H1 (cell line): Measurements from ENCODE around the gene ADGRB3. TPM values are rescaled to one million over a fixed set of nuclear protein-coding genes. Genes with fewer than 3 reads are reported as not detected.

Experiments
- CTCF ChIA-PET: fragments of 300-600 bp; sonication (Branson Sonifier 250); formaldehyde crosslinking; loops from one replicate; lab custom pipeline; 2021; ENCODE audit not compliant: partially characterized antibody; lab: Charles Lee
- POLR2A ChIA-PET: fragments of 300-600 bp; sonication (Branson Sonifier 250); formaldehyde crosslinking; loops from one replicate; lab custom pipeline; 2021; ENCODE audit warnings: inconsistent platforms; ENCODE audit not compliant: partially characterized antibody; lab: Charles Lee
- DNase-seq, 2 experiments: peaks; one replicate each; pipeline versions ENCODE4 v3.0.0 to v3.0.0-alpha.2; 2010 to 2022; ENCODE audit warnings: low spot score in 2 of 2, low read depth in 1 of 2, mixed read lengths in 1 of 2
- FAIRE-seq: peaks from 2 replicates; lab custom pipeline; 2011; peaks lifted over from hg19 to GRCh38; lab: Jason Lieb, UNC
- H2AFZ ChIP-seq: 2 replicates; pipeline ENCODE4 v1.8.1; 2012; ENCODE audit warnings: low read length, inconsistent platforms
- H2AK5ac ChIP-seq: 2 replicates; pipeline ENCODE4 v1.6.1; 2013; ENCODE audit warnings: low read depth, low read length
- H2BK120ac ChIP-seq: replicated peaks from 2 replicates; pipeline ENCODE3; 2013; ENCODE audit warnings: low read depth, low read length, inconsistent platforms
- H2BK12ac ChIP-seq: 2 replicates; pipeline ENCODE4 v1.6.1; 2013; ENCODE audit warnings: low read depth, low read length
- H2BK15ac ChIP-seq: 2 replicates; pipeline ENCODE4 v1.6.1; 2013; ENCODE audit warnings: low read length
- H2BK20ac ChIP-seq: 2 replicates; pipeline ENCODE4 v1.6.1; 2013; ENCODE audit warnings: low read length
- H2BK5ac ChIP-seq: 2 replicates; pipeline ENCODE4 v1.6.1; 2013; ENCODE audit warnings: low read depth, low read length
- H3K14ac ChIP-seq: 2 replicates; pipeline ENCODE4 v1.6.1; 2013; ENCODE audit warnings: inconsistent platforms; ENCODE audit not compliant: insufficient read length
- H3K18ac ChIP-seq: 2 replicates; pipeline ENCODE4 v1.6.1; 2013; ENCODE audit warnings: low read length; ENCODE audit errors: extremely low read depth
- H3K23ac ChIP-seq: 2 replicates; pipeline ENCODE4 v1.6.1; 2013; ENCODE audit warnings: inconsistent platforms; ENCODE audit not compliant: insufficient read length
- H3K23me2 ChIP-seq: 2 replicates; pipeline ENCODE4 v1.6.1; 2013; ENCODE audit warnings: low read depth, low read length
- H3K27ac ChIP-seq: 2 replicates; pipeline ENCODE4 v1.6.1; 2011; ENCODE audit warnings: low read depth, low read length, inconsistent platforms
- H3K27me3 ChIP-seq, 4 experiments: replicated peaks in 1 of 4; 1 replicate in 1 of 4; 2 replicates in 3 of 4; pipeline versions ENCODE4 v1.6.1 to v1.8.1; 2011 to 2013; ENCODE audit warnings: low read length in 3 of 4, mild to moderate bottlenecking in 3 of 4, inconsistent platforms in 2 of 4, mixed read lengths in 2 of 4, moderate library complexity in 1 of 4; ENCODE audit not compliant: control insufficient read depth in 3 of 4, insufficient read depth in 3 of 4; ENCODE audit errors: extremely low read depth in 1 of 4
- H3K36me3 ChIP-seq, 4 experiments: 2 replicates each; pipeline versions ENCODE4 v1.6.1 to v1.8.1; 2011 to 2013; ENCODE audit warnings: mild to moderate bottlenecking in 4 of 4, low read length in 3 of 4, moderate library complexity in 2 of 4, control low read depth in 1 of 4, inconsistent platforms in 1 of 4; ENCODE audit not compliant: insufficient read depth in 4 of 4, control insufficient read depth in 2 of 4
- H3K4ac ChIP-seq: replicated peaks from 2 replicates; pipeline ENCODE3; 2013; ENCODE audit warnings: low read length, low read depth, mixed read lengths, inconsistent platforms; ENCODE audit not compliant: insufficient read length
- H3K4me1 ChIP-seq, 4 experiments: replicated peaks in 1 of 4; 1 replicate in 1 of 4; 2 replicates in 3 of 4; pipeline versions ENCODE4 v1.6.1 to v1.8.1; 2011 to 2013; ENCODE audit warnings: low read length in 3 of 4, inconsistent platforms in 2 of 4, mixed read lengths in 1 of 4; ENCODE audit not compliant: insufficient read depth in 4 of 4, control insufficient read depth in 3 of 4
- H3K4me2 ChIP-seq, 2 experiments: 2 replicates each; pipeline versions ENCODE4 v1.6.1 to v1.8.1; 2011 to 2013; ENCODE audit warnings: low read depth in 2 of 2, low read length in 2 of 2, control low read depth in 1 of 2, inconsistent platforms in 1 of 2, mild to moderate bottlenecking in 1 of 2; ENCODE audit not compliant: insufficient read depth in 1 of 2
- H3K4me3 ChIP-seq, 4 experiments: fragments of 200-600, 300-600 bp in 1 of 4; sonication (generic), shearing (Covaris generic), sonication (Bioruptor Twin) in 1 of 4; 2 replicates each; pipeline versions ENCODE4 v1.5.1 to v1.8.1; 2011 to 2016; ENCODE audit warnings: low read length in 4 of 4, low read depth in 3 of 4, control low read depth in 2 of 4, inconsistent platforms in 2 of 4, mild to moderate bottlenecking in 2 of 4, mixed read lengths in 1 of 4, moderate library complexity in 1 of 4; ENCODE audit not compliant: insufficient read depth in 2 of 4; ENCODE audit errors: extremely low read depth in 1 of 4
- H3K56ac ChIP-seq: replicated peaks from 2 replicates; pipeline ENCODE3; 2013; ENCODE audit warnings: low read depth, mild to moderate bottlenecking, mixed read lengths, low read length, inconsistent platforms; ENCODE audit not compliant: insufficient read length
- H3K79me1 ChIP-seq: 2 replicates; pipeline ENCODE4 v1.6.1; 2013; ENCODE audit warnings: low read depth, low read length, control low read depth
- H3K79me2 ChIP-seq, 2 experiments: 2 replicates each; pipeline versions ENCODE4 v1.6.1 to v1.8.1; 2012 to 2013; ENCODE audit warnings: low read length in 2 of 2, mild to moderate bottlenecking in 2 of 2, inconsistent platforms in 1 of 2; ENCODE audit not compliant: insufficient read depth in 2 of 2, control insufficient read depth in 1 of 2
- H3K9ac ChIP-seq, 4 experiments: replicated peaks in 1 of 4; 1 replicate in 1 of 4; 2 replicates in 3 of 4; pipeline versions ENCODE4 v1.6.1 to v1.8.1; 2011 to 2013; ENCODE audit warnings: low read depth in 3 of 4, low read length in 3 of 4, control low read depth in 2 of 4, mild to moderate bottlenecking in 2 of 4, moderate library complexity in 2 of 4, inconsistent platforms in 1 of 4; ENCODE audit errors: extremely low read depth in 1 of 4
- H3K9me3 ChIP-seq, 2 experiments: 2 replicates each; pipeline versions ENCODE4 v1.6.1 to v1.8.1; 2012 to 2013; ENCODE audit warnings: mild to moderate bottlenecking in 2 of 2, moderate library complexity in 2 of 2, control low read depth in 1 of 2, inconsistent platforms in 1 of 2, low read depth in 1 of 2, low read length in 1 of 2, mixed read lengths in 1 of 2; ENCODE audit not compliant: insufficient read depth in 2 of 2
- H4K20me1 ChIP-seq, 2 experiments: replicated peaks in 1 of 2; 2 replicates each; pipeline versions ENCODE3 to v1.8.1; 2011 to 2013; ENCODE audit warnings: inconsistent platforms in 2 of 2, low read length in 2 of 2, mild to moderate bottlenecking in 1 of 2; ENCODE audit not compliant: insufficient read depth in 2 of 2, control insufficient read depth in 1 of 2
- H4K5ac ChIP-seq: 2 replicates; pipeline ENCODE4 v1.6.1; 2013; ENCODE audit warnings: low read length, low read depth, mixed read lengths, inconsistent platforms; ENCODE audit not compliant: insufficient read length
- H4K8ac ChIP-seq: 2 replicates; pipeline ENCODE4 v1.8.0; 2013; ENCODE audit warnings: mild to moderate bottlenecking, moderate library complexity, low read length, inconsistent platforms; ENCODE audit not compliant: insufficient read depth; ENCODE audit errors: extremely low read depth
- H4K91ac ChIP-seq: replicated peaks from 2 replicates; pipeline ENCODE3; 2013; ENCODE audit warnings: low read length, mixed read lengths, inconsistent platforms; ENCODE audit not compliant: insufficient read length
- PHF8 ChIP-seq: fragments of 200-600 bp; sonication (generic); conservative IDR thresholded peaks from 2 replicates; pipeline ENCODE4 v1.7.1; 2012; ENCODE audit warnings: low read depth, mild to moderate bottlenecking, inconsistent platforms, low read length, moderate library complexity
- TBP ChIP-seq: IDR thresholded peaks from 2 replicates; pipeline ENCODE4 v1.6.1; 2011; ENCODE audit warnings: low read depth, low read length, improper control_type of control experiment
- ZNF274 ChIP-seq: IDR thresholded peaks from 2 replicates; pipeline ENCODE4 v1.7.0; 2012; ENCODE audit warnings: low read length, borderline replicate concordance; ENCODE audit errors: extremely low read depth
- WGBS, 2 experiments: shearing (Covaris generic) in 1 of 2; methylation state at CpG; one replicate each; pipeline versions ENCODE4 v1.1.6 to v1.1.7; 2013 to 2015; ENCODE audit warnings: low lambda C conversion rate in 2 of 2, mixed read lengths in 2 of 2, inconsistent platforms in 1 of 2, low coverage in 1 of 2, missing lambda C conversion rate in 1 of 2; ENCODE audit not compliant: insufficient replicate concordance in 2 of 2, insufficient coverage in 1 of 2, insufficient read length in 1 of 2; ENCODE audit errors: extremely low coverage in 1 of 2, missing lambda C conversion rate in 1 of 2; 5-methylcytosine and 5-hydroxymethylcytosine counted together
- polyA plus RNA-seq, 7 experiments: library from polyadenylated mRNA; depleted of rRNA in 3 of 7; stranded (reverse) in 5 of 7; unstranded in 2 of 7; fragments of >200 nt in 5 of 7; fragments of 200-250 nt in 2 of 7; gene quantifications; 1 replicate in 5 of 7; 2 replicates in 1 of 7; 4 replicates in 1 of 7; pipeline versions ENCODE4 v1.2.1 to v1.2.3, GENCODE V29; 2011 to 2013; ENCODE audit warnings: missing spikeins in 2 of 7, mixed read lengths in 2 of 7
- total RNA-seq: library from RNA; stranded (reverse); fragmentation: NEBNext Ultra II Directional; extraction: Animal tissue kit (Norgen Biotek cat#: 25700); gene quantifications from 2 replicates; pipeline ENCODE4 v1.2.1, GENCODE V29; 2021

ADGRB3 gene
- total and polyA plus RNA-seq, 2 of the 8 experiments (the other 6 are each of a cell fraction or from before 2014, with no cell fraction given) = 0.35 to 1.2 TPM

GRCh38 chr6:68710916-68711315, 75.8 kb downstream of the ADGRB3 start:
- no peak overlapping the region for H3K18ac ChIP-seq
- H3K4me1 ChIP-seq = peaks cover 0 to 5% (median 0%) of the 10 kb centered on the region in 4 experiments; a peak in 1 of 7 replicates
- ChIA-PET CTCF (no interaction called here), POLR2A (no interaction called here)
- H3K4ac ChIP-seq = no peak overlapping the region
- H4K20me1 ChIP-seq = no peaks in the 10 kb centered on the region
- H3K23ac ChIP-seq = no peak overlapping the region
- no peaks in the 10 kb centered on the region for H3K9me3 ChIP-seq
- no peak overlapping the region for H2BK120ac ChIP-seq
- no peaks in the 10 kb centered on the region for H3K23me2 ChIP-seq
- H2BK12ac ChIP-seq = no peak overlapping the region
- H2AK5ac ChIP-seq = no peak overlapping the region
- no peaks in the 10 kb centered on the region for H3K27me3 ChIP-seq
- H2AFZ ChIP-seq = no peak overlapping the region
- H3K79me1 ChIP-seq = no peaks in the 10 kb centered on the region
- no peak overlapping the region for H3K4me3 ChIP-seq
- no peak overlapping the region for H3K27ac ChIP-seq
- H3K56ac ChIP-seq = no peak overlapping the region
- H3K14ac ChIP-seq = no peak overlapping the region
- H4K91ac ChIP-seq = no peak overlapping the region
- TF ChIP-seq TBP (no peak), PHF8 (no peak), ZNF274 (no peak)
- TF ChIP-seq, all 59 proteins: peak for 0
- Histone ChIP-seq H4K8ac (no peak overlapping the region), H4K5ac (no peak overlapping the region), H2BK5ac (no peak overlapping the region), H2BK15ac (no peak overlapping the region), H3K4me2 (no peak overlapping the region), H3K9ac (no peak overlapping the region), H2BK20ac (no peak overlapping the region), H3K36me3 (no peaks in the 10 kb centered on the region), H3K79me2 (no peaks in the 10 kb centered on the region)
- WGBS, 2 experiments = 90% methylated on average over 3 of the region's 3 CpGs; no CpG with 5 or more reads in 1 of the 2 experiments
- DNase-seq = no peak
- no peak for FAIRE-seq
